HG03066 (cell line): ENCODE results near the gene GABPB1.
A peak's percentile ranks its signal among the peaks of the same experiment; 100 is the strongest.

ENCODE experiments used
- ATAC-seq: cut with Tn5 transposase; IDR thresholded peaks from one replicate; pipeline ENCODE4 v1.9.1; 2021; ENCODE audit warnings: low read depth; ENCODE audit not compliant: unreplicated experiment

Gene GABPB1

DNA sequence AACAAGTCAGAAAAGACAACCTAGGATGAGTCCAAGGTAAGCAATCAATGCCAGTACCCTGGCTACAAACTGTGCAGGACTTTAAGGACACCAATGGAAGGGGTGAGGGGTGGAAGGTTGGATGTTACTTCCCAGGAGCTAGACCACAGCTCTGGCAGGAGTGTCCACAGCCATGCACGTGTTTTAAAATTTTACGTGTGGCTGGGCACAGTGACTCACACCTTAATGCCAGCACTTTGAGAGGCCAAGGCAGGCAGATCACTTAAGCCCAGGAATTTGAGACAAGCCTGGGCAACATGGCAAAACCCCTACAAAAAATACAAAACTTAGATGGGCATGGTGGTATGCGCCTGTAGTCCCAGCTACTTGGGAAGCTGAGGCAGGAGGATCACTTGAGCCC lies 74.7 kb downstream of the GABPB1 start:
- no peak for ATAC-seq

DNA sequence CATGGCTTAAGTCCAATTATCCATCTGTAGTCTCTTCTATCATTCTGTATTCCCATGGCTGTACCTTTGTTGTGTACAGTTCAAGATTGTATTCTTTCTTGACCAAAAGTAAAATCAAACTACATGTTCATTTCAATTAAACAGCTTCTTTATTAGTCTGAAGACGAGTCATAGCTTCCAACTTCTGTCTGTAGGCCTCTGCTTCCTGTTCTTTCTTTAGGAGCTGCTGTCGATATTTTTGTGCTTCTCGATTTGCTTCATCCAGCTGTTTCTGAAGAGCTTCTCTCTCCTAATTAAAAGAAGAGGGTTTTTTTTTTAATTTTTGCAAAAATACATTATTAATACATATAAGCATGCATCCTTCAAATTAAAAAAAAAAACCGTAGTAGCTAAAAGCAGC lies 76.5 kb downstream of the GABPB1 start:
- no peak for ATAC-seq

DNA sequence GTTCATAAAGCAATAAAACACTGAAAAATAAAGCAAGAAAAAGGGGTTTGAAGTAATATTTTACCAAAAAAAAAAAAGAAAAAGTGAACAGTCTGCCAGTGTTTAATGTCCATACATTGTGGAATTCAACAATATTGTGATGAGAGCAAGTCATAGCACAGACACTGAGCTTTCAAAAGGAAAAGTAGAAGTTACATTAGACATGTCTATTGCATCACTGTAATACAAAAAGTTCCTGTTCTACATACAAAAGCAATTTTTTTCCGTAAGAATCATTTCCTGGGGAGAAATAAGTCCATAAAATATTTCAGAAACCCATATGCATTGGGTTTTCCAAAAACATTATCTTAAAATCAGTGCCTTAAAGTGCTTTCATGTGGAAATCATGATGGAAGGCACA lies 77.6 kb downstream of the GABPB1 start:
- ATAC-seq, result no peak

GRCh38 chr15:50275908-50276307 lies 79.1 kb downstream of the GABPB1 start:
- no peak for ATAC-seq

GRCh38 chr15:50275091-50275490 lies 79.9 kb downstream of the GABPB1 start:
- no peak for ATAC-seq

DNA sequence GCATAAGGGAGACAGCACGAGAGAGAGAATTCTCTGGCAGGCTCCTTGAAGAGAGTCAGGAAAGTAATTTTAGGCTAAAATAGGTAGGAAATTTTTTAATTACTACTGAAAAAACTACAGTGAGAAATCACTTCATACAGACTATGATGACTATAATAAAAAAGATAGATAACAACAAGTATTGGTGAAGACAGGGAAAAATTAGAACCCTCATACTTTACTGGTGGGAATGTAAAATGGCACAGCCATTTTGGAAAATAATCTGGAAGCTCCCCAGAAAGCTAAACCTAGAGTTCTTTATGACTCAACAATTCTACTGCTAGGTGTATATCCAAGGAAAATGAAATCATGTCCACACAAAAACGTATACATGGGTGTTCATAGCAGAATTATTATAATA lies 87.4 kb downstream of the GABPB1 start:
- ATAC-seq, result no peak

GRCh38 chr15:50265620-50266019 lies 89.4 kb downstream of the GABPB1 start, which contains the start of gene HDC:
HDC (minus strand) TSS chr15:50265726; CDS start chr15:50265623, 103 bp downstream.
- no peak for ATAC-seq

DNA sequence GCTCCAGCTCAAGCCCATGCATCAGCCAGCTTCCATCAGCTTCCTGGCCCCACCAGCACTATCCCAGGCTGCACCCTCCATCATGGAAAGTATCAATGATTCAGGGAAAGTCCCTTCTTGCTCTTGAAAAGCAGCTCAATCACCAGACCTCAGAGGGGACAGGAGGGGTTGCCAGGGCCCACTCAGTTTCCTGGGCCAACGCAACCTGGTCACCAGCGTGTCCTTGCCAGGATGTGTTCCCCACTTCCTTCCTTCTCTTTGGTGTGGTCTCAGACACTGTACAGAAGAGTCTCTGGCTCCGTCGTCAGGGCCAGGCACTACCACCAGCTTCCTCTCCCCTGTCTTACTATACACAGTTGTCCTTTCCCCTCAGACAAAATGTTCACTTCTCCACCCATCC lies 92.5 kb downstream of the GABPB1 start:
- no peak for ATAC-seq

DNA sequence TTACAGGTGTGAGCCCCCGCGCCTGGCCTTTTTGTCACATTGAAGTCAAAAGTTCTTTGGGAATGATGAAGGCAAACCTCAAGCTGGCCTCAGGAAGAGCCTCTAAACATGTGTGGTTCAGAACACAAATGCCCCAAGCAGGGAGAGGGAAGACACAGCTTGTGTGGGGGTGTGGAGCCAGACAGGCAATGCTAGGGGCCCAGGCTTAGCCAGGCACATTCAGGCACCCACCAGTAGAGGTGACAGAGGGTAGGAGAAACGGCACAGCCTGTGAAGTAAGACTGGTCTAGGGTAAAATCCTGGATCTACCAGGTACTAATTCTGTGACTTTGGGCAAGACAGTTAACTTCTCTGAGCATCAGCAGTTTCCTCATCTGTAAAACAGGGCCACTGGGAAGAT lies 93.0 kb downstream of the GABPB1 start:
- no peak for ATAC-seq

DNA sequence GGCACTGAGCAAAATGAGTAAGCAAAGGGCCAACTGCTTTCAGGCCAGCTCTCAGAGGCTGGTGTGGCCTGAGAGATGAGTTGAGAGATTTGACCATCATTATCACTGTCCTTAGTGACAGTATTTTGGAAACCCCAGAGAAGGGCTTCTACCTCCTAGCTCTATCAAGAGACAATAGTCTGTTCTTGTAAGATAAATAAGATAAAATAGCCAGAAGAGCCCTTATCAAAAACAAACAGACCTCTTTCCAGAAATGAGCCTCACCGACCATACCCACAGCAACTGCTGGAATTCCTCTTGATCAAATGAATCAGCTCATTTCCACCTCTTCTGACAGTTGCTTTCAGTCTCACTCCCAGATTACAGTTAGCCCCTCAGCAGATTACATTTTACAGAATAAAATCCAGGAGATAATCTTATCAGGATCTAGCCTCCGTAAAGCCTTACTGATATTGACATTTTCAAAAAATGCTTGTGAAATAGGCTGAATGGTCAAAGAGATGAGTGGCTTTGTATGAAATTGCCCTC lies 94.0 kb downstream of the GABPB1 start:
- ATAC-seq, result no peak

DNA sequence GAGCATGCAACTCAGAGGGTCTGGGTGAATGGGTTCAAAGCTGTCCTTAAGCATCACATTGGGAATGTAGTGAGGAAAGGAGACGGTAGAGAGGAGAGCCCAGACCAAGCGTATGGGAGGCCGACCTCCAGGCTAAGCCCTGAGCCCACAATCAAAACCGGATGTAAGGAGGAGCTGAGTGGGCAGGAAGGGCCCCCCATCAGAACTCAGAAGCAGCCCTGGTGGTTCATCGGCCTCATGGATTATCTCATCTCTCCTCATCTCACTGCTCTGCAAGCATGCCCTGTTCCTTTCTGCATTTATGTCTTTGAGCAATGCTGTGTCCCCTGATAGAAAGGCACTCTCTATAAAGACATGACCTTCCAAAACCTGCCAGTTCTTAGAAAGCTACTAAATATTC lies 95.7 kb downstream of the GABPB1 start:
- no peak for ATAC-seq

- ATAC-seq, result no peak
These were observed 97.1 kb downstream of the GABPB1 start for GRCh38 chr15:50257924-50258323.

DNA sequence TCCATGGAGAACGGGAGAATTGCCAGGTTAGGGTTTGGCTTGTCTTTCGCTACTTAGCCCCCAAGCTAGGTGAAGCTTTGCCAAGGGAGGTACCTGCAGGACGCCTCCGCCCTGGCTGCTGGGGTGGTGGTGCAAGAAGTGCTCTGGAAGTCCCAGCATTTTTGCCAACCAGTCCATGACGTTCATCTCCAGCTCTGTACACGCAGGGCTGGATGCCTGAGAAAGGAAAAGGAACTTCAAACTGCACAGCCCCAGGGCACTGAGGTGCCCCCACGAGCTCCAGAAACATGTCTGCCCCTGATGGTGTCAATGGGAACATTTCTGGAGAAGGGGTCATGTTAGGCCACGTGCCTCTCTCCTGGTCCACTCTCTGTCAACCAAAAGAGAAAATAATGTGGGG lies 97.7 kb downstream of the GABPB1 start:
- ATAC-seq, result no peak

GRCh38 chr15:50256188-50257041 lies 98.6 kb downstream of the GABPB1 start:
- no peak for ATAC-seq

- ATAC-seq, result no peak
These were observed 102.4 kb downstream of the GABPB1 start for GRCh38 chr15:50252556-50252955.

GRCh38 chr15:50251638-50252182 lies 103.3 kb downstream of the GABPB1 start:
- no peak for ATAC-seq

- ATAC-seq, result no peak
These were observed 104.1 kb downstream of the GABPB1 start for GRCh38 chr15:50250760-50251394.

- no peak for ATAC-seq
These were observed 105.3 kb downstream of the GABPB1 start for GRCh38 chr15:50249704-50250103.

DNA sequence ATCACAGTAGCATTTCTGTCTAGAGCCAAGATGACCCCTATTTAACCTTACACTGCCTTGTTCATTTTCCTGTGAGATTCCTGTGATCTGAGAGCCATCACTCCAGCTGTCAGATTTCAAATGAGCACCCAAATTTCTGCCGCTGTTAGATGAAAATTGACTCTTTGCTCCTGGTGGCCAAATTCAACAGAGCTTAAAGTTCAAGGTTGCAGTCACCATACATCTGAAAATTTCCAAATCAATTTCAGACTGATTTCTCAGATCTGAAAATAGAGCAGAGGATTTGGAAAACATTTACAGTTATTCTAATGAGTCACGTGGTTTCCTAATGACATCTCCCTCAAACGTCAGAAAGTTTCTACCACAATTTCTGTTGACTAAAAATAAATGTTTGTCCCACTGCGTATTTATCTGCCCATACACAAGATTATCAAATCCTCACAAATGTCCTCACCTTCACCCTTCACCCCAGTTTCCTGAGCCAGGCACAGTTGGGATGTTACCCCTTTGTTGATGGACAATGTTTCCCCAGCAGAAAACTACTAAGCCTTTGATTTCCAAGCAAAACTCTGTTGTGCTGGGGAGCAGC lies 105.9 kb downstream of the GABPB1 start:
- ATAC-seq, result no peak

GRCh38 chr15:50247819-50248655 lies 107.0 kb downstream of the GABPB1 start:
- peak; percentile 83 for ATAC-seq
